Measurements from ENCODE around the gene LZIC. TPM values are rescaled to one million over a fixed set of nuclear protein-coding genes. Genes with fewer than 3 reads are reported as not detected.

LZIC gene
- total and polyA plus RNA-seq, 7 donors, result 23.7 to 50.4 (median 28.8) TPM

DNA sequence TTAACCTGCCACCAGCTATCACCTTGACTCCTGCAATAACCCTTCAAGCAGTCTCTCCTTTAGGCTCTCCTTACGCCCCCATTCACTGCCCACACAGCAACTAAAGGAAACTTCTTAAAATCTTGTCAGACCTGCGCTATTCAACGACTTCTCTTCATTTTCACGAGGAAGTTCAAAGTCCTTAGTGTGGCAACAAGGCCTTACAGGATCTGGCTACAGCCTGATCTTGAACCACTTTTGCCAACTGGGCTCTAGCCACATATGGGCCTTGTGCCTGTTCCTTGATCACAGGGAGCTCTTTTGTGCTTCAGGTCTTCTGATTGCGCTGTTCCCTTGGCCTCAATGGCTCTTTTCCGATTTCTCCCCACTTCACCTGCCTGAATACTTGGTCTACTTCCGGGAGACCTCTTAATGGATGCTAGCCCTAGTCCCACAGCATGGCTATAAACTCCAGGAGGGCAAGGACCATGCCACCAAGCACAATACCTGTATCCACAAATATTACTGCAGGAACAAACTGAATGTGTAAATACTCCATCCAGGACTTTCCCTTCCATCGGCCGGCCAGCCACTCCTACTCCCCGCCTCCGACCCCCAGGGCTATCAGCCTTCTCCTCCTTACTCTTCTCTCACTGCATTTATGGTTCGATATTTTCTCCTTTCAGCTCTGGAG, 30.8 kb downstream of the LZIC start:
- TF ChIP-seq EP300 (IDR thresholded peaks at IDR 0.05) (no peak), POLR2AphosphoS5 (IDR thresholded peaks at IDR 0.05) (no peak), POLR2A (IDR thresholded peaks at IDR 0.05) (no peak)
- TF ChIP-seq, protein P1, sequence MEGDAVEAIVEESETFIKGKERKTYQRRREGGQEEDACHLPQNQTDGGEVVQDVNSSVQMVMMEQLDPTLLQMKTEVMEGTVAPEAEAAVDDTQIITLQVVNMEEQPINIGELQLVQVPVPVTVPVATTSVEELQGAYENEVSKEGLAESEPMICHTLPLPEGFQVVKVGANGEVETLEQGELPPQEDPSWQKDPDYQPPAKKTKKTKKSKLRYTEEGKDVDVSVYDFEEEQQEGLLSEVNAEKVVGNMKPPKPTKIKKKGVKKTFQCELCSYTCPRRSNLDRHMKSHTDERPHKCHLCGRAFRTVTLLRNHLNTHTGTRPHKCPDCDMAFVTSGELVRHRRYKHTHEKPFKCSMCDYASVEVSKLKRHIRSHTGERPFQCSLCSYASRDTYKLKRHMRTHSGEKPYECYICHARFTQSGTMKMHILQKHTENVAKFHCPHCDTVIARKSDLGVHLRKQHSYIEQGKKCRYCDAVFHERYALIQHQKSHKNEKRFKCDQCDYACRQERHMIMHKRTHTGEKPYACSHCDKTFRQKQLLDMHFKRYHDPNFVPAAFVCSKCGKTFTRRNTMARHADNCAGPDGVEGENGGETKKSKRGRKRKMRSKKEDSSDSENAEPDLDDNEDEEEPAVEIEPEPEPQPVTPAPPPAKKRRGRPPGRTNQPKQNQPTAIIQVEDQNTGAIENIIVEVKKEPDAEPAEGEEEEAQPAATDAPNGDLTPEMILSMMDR (IDR thresholded peaks at IDR 0.05), result no peak
- H3K27me3 ChIP-seq, result no peaks in the 10 kb centered on the region
- no peaks in the 10 kb centered on the region for H3K9me3 ChIP-seq
- H3K4me1 ChIP-seq, result peaks cover 0 to 22% (median 19%) of the 10 kb centered on the region in 4 donors
- intact Hi-C loops (cut with DNase I), result no loop called here
- no peak overlapping the region for H3K4me3 ChIP-seq
- no peaks in the 10 kb centered on the region for H3K36me3 ChIP-seq
- no peak for DNase-seq
- H3K27ac ChIP-seq, result peak overlapping the region in 2 of 4 donors; percentile 5 to 97
- WGBS, 2 donors, result 50 to 76% methylated on average over 12 of the region's 12 CpGs

DNA sequence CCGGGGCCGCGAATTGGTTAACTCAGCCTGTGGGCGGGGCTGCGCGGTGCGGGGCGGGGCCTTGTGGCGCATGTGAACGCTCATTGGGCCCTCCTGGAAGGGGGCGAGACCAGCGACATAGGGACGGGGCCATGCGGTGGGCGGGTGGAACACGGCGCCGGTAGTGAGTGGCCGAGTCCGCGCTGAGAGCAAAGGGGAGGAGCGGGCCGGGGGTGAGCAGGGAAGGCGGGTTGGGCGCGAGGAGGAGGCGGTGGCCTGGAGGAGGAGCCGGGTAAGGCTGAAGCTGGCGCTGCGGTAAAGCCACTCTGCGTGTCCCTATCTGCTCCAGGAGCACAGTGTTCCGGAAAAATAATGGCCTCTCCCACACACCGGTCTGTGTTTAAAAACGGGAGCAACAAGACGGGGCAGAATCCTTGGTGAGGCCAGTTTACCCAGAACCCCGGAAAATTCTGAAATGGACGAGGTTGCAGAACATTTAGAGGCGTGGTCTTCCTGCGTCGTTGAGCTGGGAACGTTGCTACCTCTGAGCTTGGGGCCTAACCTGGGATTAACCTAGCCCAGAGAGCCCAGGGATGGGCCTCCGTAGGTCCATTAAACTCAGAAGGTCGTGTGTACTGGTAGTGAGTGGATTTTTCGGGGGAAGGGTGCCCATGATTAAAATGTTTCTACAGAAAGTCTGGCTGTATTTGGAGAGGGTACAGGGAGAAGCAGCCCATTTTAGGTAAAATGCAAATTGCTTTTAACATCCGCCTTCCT, 32.6 kb downstream of the LZIC start:
- peak overlapping the region; percentile 45 to 62 (median 60) for H3K4me3 ChIP-seq
- intact Hi-C loops (cut with DNase I), result loop anchor here (2.0 kb wide), 1 partner anchor 32 kb away; the partner anchor contains the start of genes LZIC and NMNAT1
- DNase-seq, result peak; percentile 100
- H3K4me1 ChIP-seq, result peaks cover 0 to 22% (median 19%) of the 10 kb centered on the region in 4 donors
- WGBS, 2 donors, result 0 to 1% methylated on average over 45 of the region's 45 CpGs
- no peaks in the 10 kb centered on the region for H3K9me3 ChIP-seq
- no peaks in the 10 kb centered on the region for H3K36me3 ChIP-seq
- no peaks in the 10 kb centered on the region for H3K27me3 ChIP-seq
- peak overlapping the region; percentile 93 to 98 (median 97) for H3K27ac ChIP-seq
- TF ChIP-seq, protein P1 (IDR thresholded peaks at IDR 0.05), result no peak
- TF ChIP-seq POLR2A (IDR thresholded peaks at IDR 0.05), result peak; percentile 91 to 95
- no peak for TF ChIP-seq EP300 (IDR thresholded peaks at IDR 0.05)
- peak; percentile 93 to 96 (median 94) for TF ChIP-seq POLR2AphosphoS5 (IDR thresholded peaks at IDR 0.05)

DNA sequence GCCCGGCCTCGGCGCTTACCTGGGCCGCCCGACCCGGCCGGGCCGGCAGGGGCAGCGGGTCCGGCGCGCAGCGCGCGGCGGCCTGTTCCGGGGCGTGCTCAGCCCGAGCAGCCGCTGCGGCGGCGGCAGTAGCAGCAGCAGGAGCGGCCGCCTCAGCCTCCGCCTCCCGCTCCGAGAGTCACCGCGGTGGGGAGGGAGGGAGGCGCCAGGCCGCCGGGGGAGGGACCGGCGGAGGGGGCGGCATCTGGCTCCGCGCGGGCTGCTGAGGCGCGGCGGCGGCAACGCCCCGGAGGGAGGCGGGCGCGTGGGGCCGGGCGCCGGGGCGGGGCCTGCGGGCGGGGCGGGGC, 33.1 kb downstream of the LZIC start, which contains the start of gene CTNNBIP1:
CTNNBIP1 (minus strand) TSS at position 194 of the 347 bp plus-strand sequence. CDS start 38,205 bp downstream, outside the sequence.
- peaks cover 0 to 22% (median 19%) of the 10 kb centered on the region in 4 donors for H3K4me1 ChIP-seq
- TF ChIP-seq POLR2AphosphoS5 (IDR thresholded peaks at IDR 0.05) (peak in 2 of 4 donors; percentile 26 to 58), EP300 (IDR thresholded peaks at IDR 0.05) (no peak)
- H3K4me3 ChIP-seq, result peak within 1 kb of the TSS; percentile 80 to 96 (median 86)
- no peaks in the 10 kb centered on the region for H3K36me3 ChIP-seq
- H3K9me3 ChIP-seq, result no peaks in the 10 kb centered on the region
- DNase-seq, result no peak
- intact Hi-C loops (cut with DNase I), result loop anchor here (2.0 kb wide), 1 partner anchor 33 kb away; the partner anchor contains the start of genes LZIC and NMNAT1
- WGBS, 2 donors, result 1% methylated on average over 55 of the region's 55 CpGs
- H3K27ac ChIP-seq, result peak within 1 kb of the TSS; percentile 93 to 98 (median 97)
- no peaks in the 10 kb centered on the region for H3K27me3 ChIP-seq

DNA sequence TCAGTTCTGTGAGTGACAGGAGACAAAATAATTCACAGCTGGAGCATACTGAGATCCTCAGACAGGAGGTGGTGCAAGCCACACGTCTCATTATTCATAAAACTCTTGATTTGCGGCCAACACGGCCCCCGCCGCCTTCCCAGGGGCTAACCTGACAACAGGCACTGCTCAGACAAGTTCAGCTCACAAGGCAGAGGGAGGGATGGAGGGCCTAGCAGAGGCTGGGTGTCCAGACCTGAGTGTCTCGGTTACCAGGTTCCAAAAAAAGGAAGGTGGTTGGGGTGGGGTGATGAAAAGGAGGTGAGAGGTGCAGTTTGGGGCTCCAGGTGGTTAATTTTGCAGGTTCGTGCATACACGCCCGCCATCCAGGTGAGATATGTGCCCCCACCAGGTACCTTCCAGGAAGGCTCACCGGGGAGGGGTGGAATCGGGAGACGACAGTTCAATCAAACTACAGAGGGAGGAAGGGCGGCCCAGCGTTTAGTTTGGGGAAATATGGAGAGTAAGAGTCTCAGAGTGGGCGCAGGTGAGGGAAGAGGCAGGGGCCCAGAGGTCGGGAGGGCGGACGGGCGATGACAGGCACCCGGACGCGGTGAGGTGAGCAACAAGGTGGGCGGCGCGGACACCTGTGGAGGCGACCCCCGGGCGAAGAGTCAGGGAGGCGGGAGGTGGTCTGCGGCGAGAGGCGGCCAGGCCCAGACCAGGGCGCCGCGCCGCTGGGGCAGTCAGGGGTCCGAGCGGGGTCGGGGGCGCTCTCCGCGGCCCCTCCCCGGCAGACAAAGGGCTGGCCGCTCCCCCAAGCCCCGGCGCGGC, 33.8 kb downstream of the LZIC start:
- 1% methylated on average over 47 of the region's 47 CpGs for WGBS, 2 donors
- Histone ChIP-seq H3K9me3 (no peaks in the 10 kb centered on the region), H3K27me3 (no peaks in the 10 kb centered on the region), H3K27ac (peak overlapping the region; percentile 69 to 80 (median 74)), H3K36me3 (no peaks in the 10 kb centered on the region), H3K4me1 (peaks cover 0 to 22% (median 19%) of the 10 kb centered on the region in 4 donors), H3K4me3 (peak overlapping the region; percentile 80 to 96 (median 86))
- peak; percentile 76 for DNase-seq
- intact Hi-C loops (cut with DNase I), result loop anchor here (2.0 kb wide), 1 partner anchor 33 kb away; the partner anchor contains the start of genes LZIC and NMNAT1
- TF ChIP-seq POLR2AphosphoS5 (IDR thresholded peaks at IDR 0.05), result no peak
- no peak for TF ChIP-seq EP300 (IDR thresholded peaks at IDR 0.05)
- TF ChIP-seq POLR2A (IDR thresholded peaks at IDR 0.05), result no peak
- TF ChIP-seq, protein P1 (IDR thresholded peaks at IDR 0.05), result no peak

Measured in sigmoid colon (tissue), 7 donors.